GM23338 (cell line): Measurements from ENCODE around the gene RAB3B.

Experiments
- CTCF ChIP-seq, 2 experiments: fragments of 200-600 bp in 1 of 2; sonication (generic) in 1 of 2; conservative IDR thresholded peaks; 2 replicates each; pipeline versions ENCODE4 v1.5.1 to v1.6.1; 2016 to 2017; ENCODE audit warnings: antibody characterized with exemption in 2 of 2, low read depth in 2 of 2, mild to moderate bottlenecking in 2 of 2, moderate library complexity in 1 of 2
- POLR2AphosphoS5 ChIP-seq: IDR thresholded peaks from 2 replicates; pipeline ENCODE4 v1.6.1; 2016; ENCODE audit warnings: antibody characterized with exemption, low read depth

- TF ChIP-seq CTCF (conservative IDR thresholded peaks at IDR 0.05; ENCODE audit: low read depth in 2 of 2) (no peak), POLR2AphosphoS5 (no peak)
These were observed 82.0 kb downstream of the RAB3B start for GRCh38 chr1:51908499-51908898.
